H1 (cell line): ENCODE data around the gene TSC22D3. TPM values are rescaled to one million over a fixed set of nuclear protein-coding genes. Genes with fewer than 3 reads are reported as not detected.

ENCODE experiments used
- CTCF ChIA-PET: fragments of 300-600 bp; sonication (Branson Sonifier 250); formaldehyde crosslinking; loops from one replicate; lab custom pipeline; 2021; ENCODE audit not compliant: partially characterized antibody; lab: Charles Lee
- POLR2A ChIA-PET: fragments of 300-600 bp; sonication (Branson Sonifier 250); formaldehyde crosslinking; loops from one replicate; lab custom pipeline; 2021; ENCODE audit warnings: inconsistent platforms; ENCODE audit not compliant: partially characterized antibody; lab: Charles Lee
- DNase-seq, 2 experiments: peaks; one replicate each; pipeline versions ENCODE4 v3.0.0 to v3.0.0-alpha.2; 2010 to 2022; ENCODE audit warnings: low spot score in 2 of 2, low read depth in 1 of 2, mixed read lengths in 1 of 2
- FAIRE-seq: peaks from 2 replicates; lab custom pipeline; 2011; peaks lifted over from hg19 to GRCh38; lab: Jason Lieb, UNC
- H2AFZ ChIP-seq: 2 replicates; pipeline ENCODE4 v1.8.1; 2012; ENCODE audit warnings: low read length, inconsistent platforms
- H2AK5ac ChIP-seq: 2 replicates; pipeline ENCODE4 v1.6.1; 2013; ENCODE audit warnings: low read depth, low read length
- H2BK120ac ChIP-seq: replicated peaks from 2 replicates; pipeline ENCODE3; 2013; ENCODE audit warnings: low read depth, low read length, inconsistent platforms
- H2BK12ac ChIP-seq: 2 replicates; pipeline ENCODE4 v1.6.1; 2013; ENCODE audit warnings: low read depth, low read length
- H2BK15ac ChIP-seq: 2 replicates; pipeline ENCODE4 v1.6.1; 2013; ENCODE audit warnings: low read length
- H2BK20ac ChIP-seq: 2 replicates; pipeline ENCODE4 v1.6.1; 2013; ENCODE audit warnings: low read length
- H2BK5ac ChIP-seq: 2 replicates; pipeline ENCODE4 v1.6.1; 2013; ENCODE audit warnings: low read depth, low read length
- H3K14ac ChIP-seq: 2 replicates; pipeline ENCODE4 v1.6.1; 2013; ENCODE audit warnings: inconsistent platforms; ENCODE audit not compliant: insufficient read length
- H3K18ac ChIP-seq: 2 replicates; pipeline ENCODE4 v1.6.1; 2013; ENCODE audit warnings: low read length; ENCODE audit errors: extremely low read depth
- H3K23ac ChIP-seq: 2 replicates; pipeline ENCODE4 v1.6.1; 2013; ENCODE audit warnings: inconsistent platforms; ENCODE audit not compliant: insufficient read length
- H3K23me2 ChIP-seq: 2 replicates; pipeline ENCODE4 v1.6.1; 2013; ENCODE audit warnings: low read depth, low read length
- H3K27ac ChIP-seq: 2 replicates; pipeline ENCODE4 v1.6.1; 2011; ENCODE audit warnings: low read depth, low read length, inconsistent platforms
- H3K27me3 ChIP-seq, 4 experiments: replicated peaks in 1 of 4; 1 replicate in 1 of 4; 2 replicates in 3 of 4; pipeline versions ENCODE4 v1.6.1 to v1.8.1; 2011 to 2013; ENCODE audit warnings: low read length in 3 of 4, mild to moderate bottlenecking in 3 of 4, inconsistent platforms in 2 of 4, mixed read lengths in 2 of 4, moderate library complexity in 1 of 4; ENCODE audit not compliant: control insufficient read depth in 3 of 4, insufficient read depth in 3 of 4; ENCODE audit errors: extremely low read depth in 1 of 4
- H3K36me3 ChIP-seq, 4 experiments: 2 replicates each; pipeline versions ENCODE4 v1.6.1 to v1.8.1; 2011 to 2013; ENCODE audit warnings: mild to moderate bottlenecking in 4 of 4, low read length in 3 of 4, moderate library complexity in 2 of 4, control low read depth in 1 of 4, inconsistent platforms in 1 of 4; ENCODE audit not compliant: insufficient read depth in 4 of 4, control insufficient read depth in 2 of 4
- H3K4ac ChIP-seq: replicated peaks from 2 replicates; pipeline ENCODE3; 2013; ENCODE audit warnings: low read length, low read depth, mixed read lengths, inconsistent platforms; ENCODE audit not compliant: insufficient read length
- H3K4me1 ChIP-seq, 4 experiments: replicated peaks in 1 of 4; 1 replicate in 1 of 4; 2 replicates in 3 of 4; pipeline versions ENCODE4 v1.6.1 to v1.8.1; 2011 to 2013; ENCODE audit warnings: low read length in 3 of 4, inconsistent platforms in 2 of 4, mixed read lengths in 1 of 4; ENCODE audit not compliant: insufficient read depth in 4 of 4, control insufficient read depth in 3 of 4
- H3K4me2 ChIP-seq, 2 experiments: 2 replicates each; pipeline versions ENCODE4 v1.6.1 to v1.8.1; 2011 to 2013; ENCODE audit warnings: low read depth in 2 of 2, low read length in 2 of 2, control low read depth in 1 of 2, inconsistent platforms in 1 of 2, mild to moderate bottlenecking in 1 of 2; ENCODE audit not compliant: insufficient read depth in 1 of 2
- H3K4me3 ChIP-seq, 4 experiments: fragments of 200-600, 300-600 bp in 1 of 4; sonication (generic), shearing (Covaris generic), sonication (Bioruptor Twin) in 1 of 4; 2 replicates each; pipeline versions ENCODE4 v1.5.1 to v1.8.1; 2011 to 2016; ENCODE audit warnings: low read length in 4 of 4, low read depth in 3 of 4, control low read depth in 2 of 4, inconsistent platforms in 2 of 4, mild to moderate bottlenecking in 2 of 4, mixed read lengths in 1 of 4, moderate library complexity in 1 of 4; ENCODE audit not compliant: insufficient read depth in 2 of 4; ENCODE audit errors: extremely low read depth in 1 of 4
- H3K56ac ChIP-seq: replicated peaks from 2 replicates; pipeline ENCODE3; 2013; ENCODE audit warnings: low read depth, mild to moderate bottlenecking, mixed read lengths, low read length, inconsistent platforms; ENCODE audit not compliant: insufficient read length
- H3K79me1 ChIP-seq: 2 replicates; pipeline ENCODE4 v1.6.1; 2013; ENCODE audit warnings: low read depth, low read length, control low read depth
- H3K79me2 ChIP-seq, 2 experiments: 2 replicates each; pipeline versions ENCODE4 v1.6.1 to v1.8.1; 2012 to 2013; ENCODE audit warnings: low read length in 2 of 2, mild to moderate bottlenecking in 2 of 2, inconsistent platforms in 1 of 2; ENCODE audit not compliant: insufficient read depth in 2 of 2, control insufficient read depth in 1 of 2
- H3K9ac ChIP-seq, 4 experiments: replicated peaks in 1 of 4; 1 replicate in 1 of 4; 2 replicates in 3 of 4; pipeline versions ENCODE4 v1.6.1 to v1.8.1; 2011 to 2013; ENCODE audit warnings: low read depth in 3 of 4, low read length in 3 of 4, control low read depth in 2 of 4, mild to moderate bottlenecking in 2 of 4, moderate library complexity in 2 of 4, inconsistent platforms in 1 of 4; ENCODE audit errors: extremely low read depth in 1 of 4
- H3K9me3 ChIP-seq, 2 experiments: 2 replicates each; pipeline versions ENCODE4 v1.6.1 to v1.8.1; 2012 to 2013; ENCODE audit warnings: mild to moderate bottlenecking in 2 of 2, moderate library complexity in 2 of 2, control low read depth in 1 of 2, inconsistent platforms in 1 of 2, low read depth in 1 of 2, low read length in 1 of 2, mixed read lengths in 1 of 2; ENCODE audit not compliant: insufficient read depth in 2 of 2
- H4K20me1 ChIP-seq, 2 experiments: replicated peaks in 1 of 2; 2 replicates each; pipeline versions ENCODE3 to v1.8.1; 2011 to 2013; ENCODE audit warnings: inconsistent platforms in 2 of 2, low read length in 2 of 2, mild to moderate bottlenecking in 1 of 2; ENCODE audit not compliant: insufficient read depth in 2 of 2, control insufficient read depth in 1 of 2
- H4K5ac ChIP-seq: 2 replicates; pipeline ENCODE4 v1.6.1; 2013; ENCODE audit warnings: low read length, low read depth, mixed read lengths, inconsistent platforms; ENCODE audit not compliant: insufficient read length
- H4K8ac ChIP-seq: 2 replicates; pipeline ENCODE4 v1.8.0; 2013; ENCODE audit warnings: mild to moderate bottlenecking, moderate library complexity, low read length, inconsistent platforms; ENCODE audit not compliant: insufficient read depth; ENCODE audit errors: extremely low read depth
- H4K91ac ChIP-seq: replicated peaks from 2 replicates; pipeline ENCODE3; 2013; ENCODE audit warnings: low read length, mixed read lengths, inconsistent platforms; ENCODE audit not compliant: insufficient read length
- CHD2 ChIP-seq: IDR thresholded peaks from 2 replicates; pipeline ENCODE4 v1.6.1; 2012; ENCODE audit warnings: low read length, improper control_type of control experiment
- KDM1A ChIP-seq: fragments of 200-600, 300-600 bp; sonication (generic); IDR thresholded peaks from 2 replicates; pipeline ENCODE4 v1.7.1; 2016; ENCODE audit warnings: mild to moderate bottlenecking, low read length, borderline replicate concordance
- RXRA ChIP-seq: IDR thresholded peaks from 2 replicates; pipeline ENCODE4 v1.6.1; 2011; ENCODE audit warnings: low read depth, mild to moderate bottlenecking, low read length, moderate library complexity; ENCODE audit not compliant: insufficient read depth
- SRF ChIP-seq: IDR thresholded peaks from 2 replicates; pipeline ENCODE4 v1.6.1; 2011; ENCODE audit warnings: mild to moderate bottlenecking, low read depth, low read length, moderate library complexity
- WGBS, 2 experiments: shearing (Covaris generic) in 1 of 2; methylation state at CpG; one replicate each; pipeline versions ENCODE4 v1.1.6 to v1.1.7; 2013 to 2015; ENCODE audit warnings: low lambda C conversion rate in 2 of 2, mixed read lengths in 2 of 2, inconsistent platforms in 1 of 2, low coverage in 1 of 2, missing lambda C conversion rate in 1 of 2; ENCODE audit not compliant: insufficient replicate concordance in 2 of 2, insufficient coverage in 1 of 2, insufficient read length in 1 of 2; ENCODE audit errors: extremely low coverage in 1 of 2, missing lambda C conversion rate in 1 of 2; 5-methylcytosine and 5-hydroxymethylcytosine counted together
- polyA plus RNA-seq, 7 experiments: library from polyadenylated mRNA; depleted of rRNA in 3 of 7; stranded (reverse) in 5 of 7; unstranded in 2 of 7; fragments of >200 nt in 5 of 7; fragments of 200-250 nt in 2 of 7; gene quantifications; 1 replicate in 5 of 7; 2 replicates in 1 of 7; 4 replicates in 1 of 7; pipeline versions ENCODE4 v1.2.1 to v1.2.3, GENCODE V29; 2011 to 2013; ENCODE audit warnings: missing spikeins in 2 of 7, mixed read lengths in 2 of 7
- total RNA-seq: library from RNA; stranded (reverse); fragmentation: NEBNext Ultra II Directional; extraction: Animal tissue kit (Norgen Biotek cat#: 25700); gene quantifications from 2 replicates; pipeline ENCODE4 v1.2.1, GENCODE V29; 2021

TSC22D3 gene
- total and polyA plus RNA-seq, 2 of the 8 experiments (the other 6 are each of a cell fraction or from before 2014, with no cell fraction given): 7.6 to 12.9 TPM

- H2BK120ac ChIP-seq: no peak overlapping the region
- H3K23me2 ChIP-seq: no peaks in the 10 kb centered on the region
- ChIA-PET POLR2A (interaction anchor here (1.7 to 2.0 kb wide), 2 partner anchors 40 to 42 kb away, joined by 4 to 13 read pairs; no protein-coding TSS in a partner anchor), CTCF (interaction anchor here (0.6 to 29.5 kb wide), 9 partner anchors 16 to 256 kb away, joined by 3 to 325 read pairs (median 10); partner anchors contain the start of genes NCBP2L and TSC22D3)
- H3K9me3 ChIP-seq: no peaks in the 10 kb centered on the region
- H2BK20ac ChIP-seq: no peak overlapping the region
- H3K4me2 ChIP-seq: no peak overlapping the region
- H3K27ac ChIP-seq: no peak overlapping the region
- no peak overlapping the region for H3K56ac ChIP-seq
- WGBS, 2 experiments: 73% methylated on average over 4 of the region's 9 CpGs; no CpG with 5 or more reads in 1 of the 2 experiments
- H3K4me3 ChIP-seq: no peak overlapping the region
- H4K5ac ChIP-seq: no peak overlapping the region
- H3K4me1 ChIP-seq: peaks cover 0 to 7% (median 0%) of the 10 kb centered on the region in 4 experiments; a peak in 3 of 7 replicates
- no peaks in the 10 kb centered on the region for H4K20me1 ChIP-seq
- no peaks in the 10 kb centered on the region for H3K36me3 ChIP-seq
- no peak overlapping the region for H3K23ac ChIP-seq
- H3K4ac ChIP-seq: no peak overlapping the region
- H3K9ac ChIP-seq: no peak overlapping the region
- DNase-seq (no peak), FAIRE-seq (no peak)
- no peak overlapping the region for H2BK12ac ChIP-seq
- H2AFZ ChIP-seq: no peak overlapping the region
- H3K79me1 ChIP-seq: no peaks in the 10 kb centered on the region
- H3K27me3 ChIP-seq: no peaks in the 10 kb centered on the region
- no peak overlapping the region for H3K14ac ChIP-seq
- no peaks in the 10 kb centered on the region for H3K79me2 ChIP-seq
- no peak overlapping the region for H4K91ac ChIP-seq
- TF ChIP-seq RXRA (no peak), SRF (no peak), KDM1A (peak; percentile 60; the same call in 1 of the 2 replicates), CHD2 (no peak)
- H2BK5ac ChIP-seq: no peak overlapping the region
- H2AK5ac ChIP-seq: no peak overlapping the region
- no peak overlapping the region for H4K8ac ChIP-seq
- no peak overlapping the region for H2BK15ac ChIP-seq
- no peak overlapping the region for H3K18ac ChIP-seq
Observed at GRCh38 chrX:107674480-107675364, 100.9 kb downstream of the TSC22D3 start.
